Fibroblast of mammary gland (primary cell): ENCODE data around the gene MEOX1.

Experiments used
- DNase-seq: peaks from one replicate; pipeline ENCODE4 v3.0.0-alpha.2; 2010; ENCODE audit warnings: low read depth
- H3K4me3 ChIP-seq: 2 replicates; pipeline ENCODE4 v1.5.1; 2011; ENCODE audit warnings: low read depth, mild to moderate bottlenecking, low read length, moderate library complexity; ENCODE audit not compliant: control insufficient read depth
- TF ChIP-seq, protein P1 (sequence below): conservative IDR thresholded peaks from 2 replicates; pipeline ENCODE4 v1.5.1; 2011; ENCODE audit warnings: low read depth, low read length, inconsistent platforms; ENCODE audit not compliant: control insufficient read depth, insufficient read depth

The MEOX1 gene

GRCh38 chr17:43648916-43649315 is 12.8 kb downstream of the MEOX1 start:
- no peak overlapping the region for H3K4me3 ChIP-seq
- DNase-seq = no peak
- TF ChIP-seq, protein P1, sequence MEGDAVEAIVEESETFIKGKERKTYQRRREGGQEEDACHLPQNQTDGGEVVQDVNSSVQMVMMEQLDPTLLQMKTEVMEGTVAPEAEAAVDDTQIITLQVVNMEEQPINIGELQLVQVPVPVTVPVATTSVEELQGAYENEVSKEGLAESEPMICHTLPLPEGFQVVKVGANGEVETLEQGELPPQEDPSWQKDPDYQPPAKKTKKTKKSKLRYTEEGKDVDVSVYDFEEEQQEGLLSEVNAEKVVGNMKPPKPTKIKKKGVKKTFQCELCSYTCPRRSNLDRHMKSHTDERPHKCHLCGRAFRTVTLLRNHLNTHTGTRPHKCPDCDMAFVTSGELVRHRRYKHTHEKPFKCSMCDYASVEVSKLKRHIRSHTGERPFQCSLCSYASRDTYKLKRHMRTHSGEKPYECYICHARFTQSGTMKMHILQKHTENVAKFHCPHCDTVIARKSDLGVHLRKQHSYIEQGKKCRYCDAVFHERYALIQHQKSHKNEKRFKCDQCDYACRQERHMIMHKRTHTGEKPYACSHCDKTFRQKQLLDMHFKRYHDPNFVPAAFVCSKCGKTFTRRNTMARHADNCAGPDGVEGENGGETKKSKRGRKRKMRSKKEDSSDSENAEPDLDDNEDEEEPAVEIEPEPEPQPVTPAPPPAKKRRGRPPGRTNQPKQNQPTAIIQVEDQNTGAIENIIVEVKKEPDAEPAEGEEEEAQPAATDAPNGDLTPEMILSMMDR = no peak

DNA sequence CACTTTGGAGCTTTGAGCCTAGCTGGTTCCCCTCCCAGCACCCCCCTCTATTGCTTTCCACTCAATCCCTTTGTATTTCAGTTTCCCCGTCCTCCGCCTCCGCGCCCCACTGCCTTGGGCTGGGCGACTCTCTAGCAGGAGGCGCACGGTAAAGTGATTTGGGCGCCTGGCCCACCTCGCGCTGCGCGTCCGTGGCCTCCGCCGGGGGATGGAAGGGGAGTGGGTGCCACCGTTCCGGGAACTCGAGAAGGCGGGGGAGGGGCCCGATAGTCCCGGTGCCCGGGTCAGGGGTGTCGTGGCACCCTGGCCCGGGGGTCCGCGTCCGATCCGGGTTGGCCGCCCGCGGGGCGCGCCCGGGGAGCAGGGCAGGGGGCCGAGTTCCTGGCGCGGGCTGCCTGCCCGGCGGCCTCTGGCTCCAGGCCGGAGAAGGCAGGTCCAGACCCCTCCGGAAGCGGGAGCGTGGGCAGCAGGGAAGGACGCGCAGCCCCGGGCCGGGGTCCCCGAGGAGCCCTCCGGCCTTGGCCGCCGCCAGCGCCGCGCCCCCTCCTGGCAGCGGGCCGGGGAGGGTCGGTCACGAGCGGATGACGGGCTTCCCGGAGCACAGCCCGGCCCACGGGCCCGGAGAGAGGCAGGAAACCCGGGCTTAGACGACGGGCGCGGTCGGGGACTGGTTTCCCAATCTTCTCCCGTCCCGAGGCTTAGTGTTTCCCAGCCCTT is 15.8 kb downstream of the MEOX1 start:
- TF ChIP-seq, protein P1 = no peak
- DNase-seq = peak; percentile 33

GRCh38 chr17:43645450-43645764 is 16.3 kb downstream of the MEOX1 start:
- TF ChIP-seq, protein P1 = no peak
- peak overlapping the region; percentile 36 for H3K4me3 ChIP-seq
- no peak for DNase-seq

More for the DNA sequence above, 15.8 kb downstream of the MEOX1 start:
- peak overlapping the region; percentile 36 for H3K4me3 ChIP-seq

DNA sequence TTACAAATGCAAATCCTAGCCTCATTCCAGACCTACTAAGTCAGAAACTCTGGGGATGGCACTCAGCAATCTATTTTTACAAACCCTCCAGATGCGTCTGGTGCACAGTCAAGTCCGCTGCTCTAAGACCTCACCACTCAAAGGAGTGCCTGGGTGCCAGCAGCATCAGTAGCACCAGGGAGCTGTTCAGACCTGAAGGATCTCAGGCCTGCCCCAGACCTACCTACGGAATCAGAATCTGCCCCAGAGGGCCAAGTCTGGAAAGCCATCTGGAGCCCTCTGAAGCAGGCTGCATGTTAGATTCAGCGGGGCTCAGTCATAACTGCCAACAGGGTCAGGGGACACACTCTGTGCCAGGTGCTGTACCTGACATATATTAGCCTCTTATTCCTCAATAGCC is 17.6 kb downstream of the MEOX1 start:
- TF ChIP-seq, protein P1 = no peak
- no peak overlapping the region for H3K4me3 ChIP-seq
- no peak for DNase-seq

DNA sequence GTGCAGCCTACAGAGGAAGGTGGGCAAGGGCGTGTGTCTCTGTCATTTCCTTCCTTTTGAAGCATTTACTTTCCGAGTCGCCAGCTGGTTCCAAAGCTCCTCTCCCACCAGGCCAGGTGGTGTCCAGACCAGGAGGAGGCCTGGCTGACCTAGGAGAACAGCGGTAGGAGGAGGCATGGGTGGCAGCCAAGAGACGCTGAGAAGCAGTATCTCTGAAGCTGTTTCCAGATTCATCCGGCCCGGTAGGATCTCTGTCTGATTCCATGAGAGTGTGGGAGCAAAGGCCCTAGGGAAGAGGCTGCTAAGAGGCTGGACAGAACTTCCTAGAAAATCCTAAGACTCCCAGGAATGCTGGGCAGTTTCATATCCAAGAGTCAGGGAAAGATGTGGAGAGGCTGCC is 20.3 kb downstream of the MEOX1 start:
- DNase-seq = no peak
- TF ChIP-seq, protein P1 = no peak
- no peak overlapping the region for H3K4me3 ChIP-seq

DNA sequence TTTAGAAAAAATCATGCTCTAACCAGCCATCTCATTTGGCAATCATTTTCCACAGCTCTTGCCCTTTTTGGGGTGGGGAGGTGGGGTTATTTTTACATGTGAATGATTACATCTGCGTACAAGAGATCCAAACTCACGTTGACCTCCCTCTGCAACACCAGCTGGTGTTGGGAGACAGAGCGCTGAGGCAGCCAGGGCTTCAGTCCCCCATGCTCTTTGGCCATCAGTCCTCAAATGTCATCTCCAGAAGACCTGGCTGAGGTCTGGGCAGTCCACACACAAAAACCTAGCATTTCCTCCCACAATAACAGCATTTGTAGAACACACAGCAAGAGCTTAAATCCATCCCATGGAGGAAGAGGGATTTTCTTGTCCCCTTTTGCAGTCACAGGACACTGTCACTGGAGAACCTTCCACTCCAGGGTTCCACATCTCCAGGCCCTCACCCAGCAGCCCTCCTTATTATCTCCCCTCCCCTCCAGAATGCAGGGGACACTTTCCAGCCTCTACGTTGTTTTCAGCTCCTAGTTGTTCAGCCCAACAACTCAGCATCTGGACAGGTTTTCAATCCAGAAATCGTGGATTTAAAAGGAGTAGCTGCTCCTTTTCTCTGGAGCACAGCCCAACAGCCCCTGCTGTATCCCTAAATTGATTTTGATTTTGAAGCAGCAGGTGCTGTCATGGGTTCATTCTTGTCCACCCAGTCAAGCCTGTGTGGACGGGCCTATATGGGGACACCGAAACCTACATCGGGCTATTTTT is 21.1 kb downstream of the MEOX1 start:
- H3K4me3 ChIP-seq = no peak overlapping the region
- TF ChIP-seq, protein P1 = no peak
- no peak for DNase-seq
